Activated CD4-positive, alpha-beta T cell treated with anti-CD3 and anti-CD28 coated beads, Interleukin-2, amount 10 ng/mL, durations not matched to agents 24 days and 14 days (primary cell): ENCODE results near the gene STYXL1. TPM values are rescaled to one million over a fixed set of nuclear protein-coding genes. Genes with fewer than 3 reads are reported as not detected.

Experiments
- DNase-seq: peaks from one replicate; pipeline ENCODE4 v3.0.0; 2022
- H3K27ac Mint-ChIP-seq: one replicate; pipeline ENCODE4 v1.8.0; 2022; ENCODE audit warnings: mild to moderate bottlenecking, mixed read lengths
- H3K27me3 Mint-ChIP-seq: one replicate; pipeline ENCODE4 v1.8.0; 2022; ENCODE audit warnings: mixed read lengths
- H3K36me3 Mint-ChIP-seq: one replicate; pipeline ENCODE4 v1.8.0; 2022; ENCODE audit warnings: low read depth, mild to moderate bottlenecking, mixed read lengths
- H3K4me1 Mint-ChIP-seq: one replicate; pipeline ENCODE4 v1.8.0; 2021; ENCODE audit warnings: mixed read lengths
- H3K4me3 Mint-ChIP-seq: one replicate; pipeline ENCODE4 v1.8.0; 2022; ENCODE audit warnings: mild to moderate bottlenecking, moderate library complexity, mixed read lengths
- H3K9me3 Mint-ChIP-seq: one replicate; pipeline ENCODE4 v1.8.0; 2021; ENCODE audit warnings: mixed read lengths
- intact Hi-C: fragments of 100-400 bp; cut with micrococcal nuclease; formaldehyde crosslinking; loops from one replicate; pipeline ENCODE4 v1.15.1; 2023
- total RNA-seq: library from RNA; stranded (reverse); gene quantifications from 2 replicates; pipeline ENCODE4 v1.2.3, GENCODE V29; 2022

STYXL1 gene
- total RNA-seq, 1 donor from 2014 or later: 33.6 TPM

- H3K4me1 Mint-ChIP-seq: peaks cover 2% of the 10 kb centered on the region
- peaks cover 4% of the 10 kb centered on the region for H3K36me3 Mint-ChIP-seq
- intact Hi-C loops: no loop called here
- no peak overlapping the region for H3K27ac Mint-ChIP-seq
- no peak for DNase-seq
- no peaks in the 10 kb centered on the region for H3K27me3 Mint-ChIP-seq
- no peaks in the 10 kb centered on the region for H3K9me3 Mint-ChIP-seq
- no peak overlapping the region for H3K4me3 Mint-ChIP-seq
Measured at GRCh38 chr7:75950111-75950681, 97.6 kb downstream of the STYXL1 start.

- intact Hi-C loops: no loop called here
- Mint-ChIP-seq H3K9me3 (no peaks in the 10 kb centered on the region), H3K27me3 (no peaks in the 10 kb centered on the region), H3K4me3 (no peak overlapping the region), H3K36me3 (no peaks in the 10 kb centered on the region), H3K27ac (no peak overlapping the region), H3K4me1 (peaks cover 5% of the 10 kb centered on the region)
- DNase-seq: no peak
Measured at GRCh38 chr7:75948179-75948578, 99.6 kb downstream of the STYXL1 start.

Other genes starting within 250 kb of the STYXL1 start
- gene CCL24, start 234.2 kb downstream of the STYXL1 start, total RNA-seq: not detected in 2 replicates
- 48.4 and 49.2 TPM in 2 replicates for gene RHBDD2, start 169.0 kb downstream of the STYXL1 start, total RNA-seq
- gene POR, start 132.8 kb downstream of the STYXL1 start, total RNA-seq: 69.4 and 75.0 TPM in 2 replicates
- 36.1 and 38.2 TPM in 2 replicates for gene TMEM120A, start 53.4 kb downstream of the STYXL1 start, total RNA-seq
- gene MDH2, start 106 bp upstream of the STYXL1 start, total RNA-seq: 291 and 293 TPM in 2 replicates
- 0.09 and 0.17 TPM in 2 replicates for gene SRRM3, start 153.9 kb upstream of the STYXL1 start, total RNA-seq